WTC11 (cell line): ENCODE results near the gene MAST1.

Source experiments
- ATF1 ChIP-seq: sonication (generic); formaldehyde crosslinking; IDR thresholded peaks from 2 replicates; pipeline ENCODE4 v1.8.1; 2023; ENCODE audit warnings: mild to moderate bottlenecking, moderate library complexity, missing genetic modification reagents
- CREB1 ChIP-seq: sonication (generic); formaldehyde crosslinking; IDR thresholded peaks from 2 replicates; pipeline ENCODE4 v1.8.0; 2023; ENCODE audit warnings: mild to moderate bottlenecking, missing genetic modification reagents
- ELF4 ChIP-seq: sonication (generic); formaldehyde crosslinking; IDR thresholded peaks from 2 replicates; pipeline ENCODE4 v1.8.1; 2022; ENCODE audit warnings: low read depth, mild to moderate bottlenecking, moderate library complexity, missing genetic modification reagents
- ESRRA ChIP-seq: sonication (generic); formaldehyde crosslinking; IDR thresholded peaks from 2 replicates; pipeline ENCODE4 v1.8.1; 2022; ENCODE audit warnings: mild to moderate bottlenecking, missing genetic modification reagents, borderline replicate concordance
- FOXP1 ChIP-seq: sonication (generic); formaldehyde crosslinking; IDR thresholded peaks from 2 replicates; pipeline ENCODE4 v1.8.0; 2022; ENCODE audit warnings: missing genetic modification reagents, mild to moderate bottlenecking, moderate library complexity, borderline replicate concordance
- TCF7 ChIP-seq: sonication (generic); formaldehyde crosslinking; IDR thresholded peaks from 2 replicates; pipeline ENCODE4 v1.8.0; 2022; ENCODE audit warnings: mild to moderate bottlenecking, low read depth, missing genetic modification reagents, moderate library complexity
- ZBTB21 ChIP-seq: sonication (generic); formaldehyde crosslinking; IDR thresholded peaks from 2 replicates; pipeline ENCODE4 v1.8.1; 2023; ENCODE audit warnings: mild to moderate bottlenecking, missing genetic modification reagents, borderline replicate concordance
- ZNF138 ChIP-seq: sonication (generic); formaldehyde crosslinking; conservative IDR thresholded peaks from 2 replicates; pipeline ENCODE4 v1.8.1; 2022; ENCODE audit warnings: mild to moderate bottlenecking, moderate library complexity, missing genetic modification reagents
- ZNF416 ChIP-seq: fragments of 250-450 bp; sonication (Bioruptor Pico); IDR thresholded peaks from 2 replicates; pipeline ENCODE4 v1.9.0; 2021; ENCODE audit warnings: mild to moderate bottlenecking, inconsistent platforms
- ZNF423 ChIP-seq: fragments of 250-450 bp; sonication (Bioruptor Pico); IDR thresholded peaks from 2 replicates; pipeline ENCODE4 v2.1.2; 2022; ENCODE audit warnings: mild to moderate bottlenecking, moderate library complexity
- TF ChIP-seq, protein P1 (sequence below): fragments of 200-600 bp; IDR thresholded peaks from 2 replicates; pipeline ENCODE4 v1.8.0; 2022; ENCODE audit warnings: antibody characterized with exemption
- TF ChIP-seq, protein P2 (sequence below): sonication (generic); formaldehyde crosslinking; IDR thresholded peaks from 2 replicates; pipeline ENCODE4 v1.8.1; 2023; ENCODE audit warnings: mild to moderate bottlenecking, missing genetic modification reagents, borderline replicate concordance
- TF ChIP-seq, protein P3 (sequence below): sonication (generic); formaldehyde crosslinking; IDR thresholded peaks from 2 replicates; pipeline ENCODE4 v1.8.0; 2022; ENCODE audit warnings: mild to moderate bottlenecking, missing genetic modification reagents

DNA sequence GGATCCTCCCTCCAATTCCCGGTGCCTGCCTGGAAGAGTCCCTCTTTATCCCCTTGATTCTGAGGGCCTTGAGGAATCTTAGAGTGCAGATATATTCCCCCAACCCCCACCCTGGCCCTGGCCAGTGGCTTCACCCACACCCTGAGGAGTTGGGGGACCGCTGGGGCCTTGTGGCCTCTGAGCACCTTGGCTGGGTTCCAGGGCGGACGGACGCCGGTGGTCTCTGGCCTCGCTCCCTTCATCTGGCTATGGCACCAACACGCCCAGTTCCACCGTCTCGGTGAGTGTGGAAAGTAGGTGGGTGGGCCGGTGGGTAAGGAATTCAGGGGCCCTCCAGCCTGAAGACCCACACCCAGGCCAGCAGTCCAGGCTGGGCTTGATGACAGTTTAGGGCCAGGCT is 5.0 kb downstream of the MAST1 start:
- no peak for TF ChIP-seq ESRRA (CRISPR knock-in tag)
- no peak for TF ChIP-seq TCF7 (CRISPR knock-in tag)
- TF ChIP-seq, protein P1, sequence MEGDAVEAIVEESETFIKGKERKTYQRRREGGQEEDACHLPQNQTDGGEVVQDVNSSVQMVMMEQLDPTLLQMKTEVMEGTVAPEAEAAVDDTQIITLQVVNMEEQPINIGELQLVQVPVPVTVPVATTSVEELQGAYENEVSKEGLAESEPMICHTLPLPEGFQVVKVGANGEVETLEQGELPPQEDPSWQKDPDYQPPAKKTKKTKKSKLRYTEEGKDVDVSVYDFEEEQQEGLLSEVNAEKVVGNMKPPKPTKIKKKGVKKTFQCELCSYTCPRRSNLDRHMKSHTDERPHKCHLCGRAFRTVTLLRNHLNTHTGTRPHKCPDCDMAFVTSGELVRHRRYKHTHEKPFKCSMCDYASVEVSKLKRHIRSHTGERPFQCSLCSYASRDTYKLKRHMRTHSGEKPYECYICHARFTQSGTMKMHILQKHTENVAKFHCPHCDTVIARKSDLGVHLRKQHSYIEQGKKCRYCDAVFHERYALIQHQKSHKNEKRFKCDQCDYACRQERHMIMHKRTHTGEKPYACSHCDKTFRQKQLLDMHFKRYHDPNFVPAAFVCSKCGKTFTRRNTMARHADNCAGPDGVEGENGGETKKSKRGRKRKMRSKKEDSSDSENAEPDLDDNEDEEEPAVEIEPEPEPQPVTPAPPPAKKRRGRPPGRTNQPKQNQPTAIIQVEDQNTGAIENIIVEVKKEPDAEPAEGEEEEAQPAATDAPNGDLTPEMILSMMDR, result no peak
- TF ChIP-seq, protein P2, sequence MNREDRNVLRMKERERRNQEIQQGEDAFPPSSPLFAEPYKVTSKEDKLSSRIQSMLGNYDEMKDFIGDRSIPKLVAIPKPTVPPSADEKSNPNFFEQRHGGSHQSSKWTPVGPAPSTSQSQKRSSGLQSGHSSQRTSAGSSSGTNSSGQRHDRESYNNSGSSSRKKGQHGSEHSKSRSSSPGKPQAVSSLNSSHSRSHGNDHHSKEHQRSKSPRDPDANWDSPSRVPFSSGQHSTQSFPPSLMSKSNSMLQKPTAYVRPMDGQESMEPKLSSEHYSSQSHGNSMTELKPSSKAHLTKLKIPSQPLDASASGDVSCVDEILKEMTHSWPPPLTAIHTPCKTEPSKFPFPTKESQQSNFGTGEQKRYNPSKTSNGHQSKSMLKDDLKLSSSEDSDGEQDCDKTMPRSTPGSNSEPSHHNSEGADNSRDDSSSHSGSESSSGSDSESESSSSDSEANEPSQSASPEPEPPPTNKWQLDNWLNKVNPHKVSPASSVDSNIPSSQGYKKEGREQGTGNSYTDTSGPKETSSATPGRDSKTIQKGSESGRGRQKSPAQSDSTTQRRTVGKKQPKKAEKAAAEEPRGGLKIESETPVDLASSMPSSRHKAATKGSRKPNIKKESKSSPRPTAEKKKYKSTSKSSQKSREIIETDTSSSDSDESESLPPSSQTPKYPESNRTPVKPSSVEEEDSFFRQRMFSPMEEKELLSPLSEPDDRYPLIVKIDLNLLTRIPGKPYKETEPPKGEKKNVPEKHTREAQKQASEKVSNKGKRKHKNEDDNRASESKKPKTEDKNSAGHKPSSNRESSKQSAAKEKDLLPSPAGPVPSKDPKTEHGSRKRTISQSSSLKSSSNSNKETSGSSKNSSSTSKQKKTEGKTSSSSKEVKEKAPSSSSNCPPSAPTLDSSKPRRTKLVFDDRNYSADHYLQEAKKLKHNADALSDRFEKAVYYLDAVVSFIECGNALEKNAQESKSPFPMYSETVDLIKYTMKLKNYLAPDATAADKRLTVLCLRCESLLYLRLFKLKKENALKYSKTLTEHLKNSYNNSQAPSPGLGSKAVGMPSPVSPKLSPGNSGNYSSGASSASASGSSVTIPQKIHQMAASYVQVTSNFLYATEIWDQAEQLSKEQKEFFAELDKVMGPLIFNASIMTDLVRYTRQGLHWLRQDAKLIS (CRISPR knock-in tag), result no peak
- no peak for TF ChIP-seq FOXP1 (CRISPR knock-in tag)
- TF ChIP-seq, protein P3, sequence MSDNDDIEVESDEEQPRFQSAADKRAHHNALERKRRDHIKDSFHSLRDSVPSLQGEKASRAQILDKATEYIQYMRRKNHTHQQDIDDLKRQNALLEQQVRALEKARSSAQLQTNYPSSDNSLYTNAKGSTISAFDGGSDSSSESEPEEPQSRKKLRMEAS, result no peak
- no peak for TF ChIP-seq CREB1 (CRISPR knock-in tag)
- no peak for TF ChIP-seq ZBTB21 (CRISPR knock-in tag)
- no peak for TF ChIP-seq ZNF416 (CRISPR knock-in tag)
- TF ChIP-seq ZNF423 (CRISPR knock-in tag), result no peak
- TF ChIP-seq ZNF138 (CRISPR knock-in tag), result no peak
- TF ChIP-seq ATF1 (CRISPR knock-in tag), result no peak
- no peak for TF ChIP-seq ELF4
